SK-N-SH (cell line): Measurements from ENCODE around the gene ERCC2. TPM values are rescaled to one million over a fixed set of nuclear protein-coding genes. Genes with fewer than 3 reads are reported as not detected.

Source experiments
- CTCF ChIA-PET: fragments of 300-600, 350-600 bp; formaldehyde crosslinking; extraction: SDS; loops from one replicate; lab custom pipeline; 2021; lab: Yijun Ruan, JAX
- POLR2A ChIA-PET: fragments of 350-600 bp; sonication (Branson Sonifier 250); formaldehyde crosslinking; extraction: SDS; loops from one replicate; lab custom pipeline; 2020; ENCODE audit warnings: antibody characterized with exemption, inconsistent platforms; lab: Yijun Ruan, JAX
- DNase-seq: peaks from one replicate; pipeline ENCODE4 v3.0.0; 2012
- H2AFZ ChIP-seq: fragments of 200-600 bp; sonication (generic); 2 replicates; pipeline ENCODE4 v1.8.1; 2016; ENCODE audit warnings: antibody characterized with exemption, mild to moderate bottlenecking, low read depth
- H3F3A ChIP-seq: fragments of 200-600 bp; sonication (generic); replicated peaks from 2 replicates; pipeline ENCODE3; 2016; ENCODE audit warnings: antibody characterized with exemption, mild to moderate bottlenecking; ENCODE audit not compliant: insufficient read depth
- H3K27ac ChIP-seq, 2 experiments: fragments of 200-500 bp in 1 of 2; fragments of 200-600 bp in 1 of 2; sonication (Bioruptor generic) in 1 of 2; sonication (generic), shearing (Covaris generic) in 1 of 2; 2 replicates each; pipeline versions ENCODE4 v1.5.1 to v1.6.1; 2014 to 2016; ENCODE audit warnings: low read depth in 2 of 2, inconsistent platforms in 1 of 2, low read length in 1 of 2, mild to moderate bottlenecking in 1 of 2, mixed read lengths in 1 of 2
- H3K27me3 ChIP-seq: fragments of 200-600 bp; sonication (generic), shearing (Covaris generic); 2 replicates; pipeline ENCODE4 v1.6.1; 2016; ENCODE audit warnings: mixed run types; ENCODE audit not compliant: insufficient read depth
- H3K36me3 ChIP-seq, 2 experiments: fragments of 200-500 bp in 1 of 2; fragments of 200-600 bp in 1 of 2; sonication (Bioruptor generic) in 1 of 2; sonication (generic) in 1 of 2; replicated peaks in 1 of 2; 2 replicates each; pipeline versions ENCODE3 to v1.5.1; 2014 to 2016; ENCODE audit warnings: low read length in 1 of 2, mild to moderate bottlenecking in 1 of 2; ENCODE audit not compliant: insufficient read depth in 2 of 2, control insufficient read depth in 1 of 2
- H3K4me1 ChIP-seq, 2 experiments: fragments of 200-500 bp in 1 of 2; fragments of 200-600 bp in 1 of 2; sonication (Bioruptor generic) in 1 of 2; sonication (generic), shearing (Covaris generic) in 1 of 2; 2 replicates each; pipeline versions ENCODE4 v1.5.1 to v1.6.1; 2014 to 2016; ENCODE audit warnings: low read depth in 1 of 2, low read length in 1 of 2, mixed run types in 1 of 2; ENCODE audit not compliant: insufficient read depth in 2 of 2, control insufficient read depth in 1 of 2
- H3K4me2 ChIP-seq: fragments of 200-600 bp; sonication (generic), shearing (Covaris generic); 2 replicates; pipeline ENCODE4 v1.6.1; 2017; ENCODE audit warnings: mixed run types
- H3K4me3 ChIP-seq, 2 experiments: fragments of 200-500 bp in 1 of 2; fragments of 200-600 bp in 1 of 2; sonication (Bioruptor generic) in 1 of 2; sonication (generic), shearing (Covaris generic) in 1 of 2; 2 replicates each; pipeline versions ENCODE4 v1.5.1 to v1.8.1; 2014 to 2016; ENCODE audit warnings: low read depth in 2 of 2, inconsistent platforms in 1 of 2, low read length in 1 of 2, mild to moderate bottlenecking in 1 of 2, mixed read lengths in 1 of 2, moderate library complexity in 1 of 2
- H3K79me2 ChIP-seq: fragments of 200-600 bp; sonication (generic); 2 replicates; pipeline ENCODE4 v1.8.1; 2017; ENCODE audit warnings: mild to moderate bottlenecking; ENCODE audit not compliant: insufficient read depth
- H3K9ac ChIP-seq: fragments of 200-600 bp; sonication (generic); 2 replicates; pipeline ENCODE4 v1.6.1; 2017; ENCODE audit warnings: mixed run types
- H3K9me2 ChIP-seq: fragments of 200-600 bp; sonication (generic); 2 replicates; pipeline ENCODE4 v1.6.1; 2017; ENCODE audit warnings: mixed run types
- H3K9me3 ChIP-seq: fragments of 200-600 bp; sonication (generic); 2 replicates; pipeline ENCODE4 v1.6.1; 2017; ENCODE audit warnings: mixed run types, mild to moderate bottlenecking, moderate library complexity
- H4K20me1 ChIP-seq: fragments of 200-600 bp; sonication (generic); 2 replicates; pipeline ENCODE4 v1.6.1; 2017; ENCODE audit warnings: mild to moderate bottlenecking, mixed run types; ENCODE audit not compliant: insufficient read depth
- ELF1 ChIP-seq: IDR thresholded peaks from 2 replicates; pipeline ENCODE4 v1.4.0; 2012
- EZH2phosphoT487 ChIP-seq: fragments of 200-600 bp; sonication (generic); IDR thresholded peaks from 2 replicates; pipeline ENCODE4 v1.6.1; 2017; ENCODE audit warnings: low read depth, mixed run types, mild to moderate bottlenecking, antibody characterized with exemption, moderate library complexity, borderline replicate concordance
- FOXJ3 ChIP-seq: sonication (generic); formaldehyde crosslinking; IDR thresholded peaks from 2 replicates; pipeline ENCODE4 v1.5.1; 2020; ENCODE audit warnings: mild to moderate bottlenecking, missing genetic modification reagents
- FOXM1 ChIP-seq: IDR thresholded peaks from 2 replicates; pipeline ENCODE4 v1.4.0; 2012; ENCODE audit warnings: low read depth, mild to moderate bottlenecking
- GABPA ChIP-seq: IDR thresholded peaks from 2 replicates; pipeline ENCODE4 v1.4.0; 2012; ENCODE audit warnings: low read depth, mild to moderate bottlenecking
- GATA2 ChIP-seq: sonication (generic); formaldehyde crosslinking; IDR thresholded peaks from 2 replicates; pipeline ENCODE4 v1.5.0; 2020; ENCODE audit warnings: mild to moderate bottlenecking, missing genetic modification reagents
- IRF3 ChIP-seq: fragments of 150-350 bp; IDR thresholded peaks from 2 replicates; pipeline ENCODE4 v1.6.1; 2016; ENCODE audit warnings: mild to moderate bottlenecking, low read depth, low read length
- JUND ChIP-seq: IDR thresholded peaks from 2 replicates; pipeline ENCODE4 v1.4.0; 2012
- MAX ChIP-seq: IDR thresholded peaks from 2 replicates; pipeline ENCODE4 v1.4.0; 2012; ENCODE audit warnings: low read depth
- MEF2A ChIP-seq: IDR thresholded peaks from 2 replicates; pipeline ENCODE4 v1.4.0; 2012; ENCODE audit warnings: low read depth, borderline replicate concordance
- NRF1 ChIP-seq: IDR thresholded peaks from 2 replicates; pipeline ENCODE4 v1.6.1; 2012; ENCODE audit warnings: low read depth, mild to moderate bottlenecking, low read length
- POLR2AphosphoS5 ChIP-seq: IDR thresholded peaks from 2 replicates; pipeline ENCODE4 v1.6.1; 2012; ENCODE audit warnings: low read depth, low read length
- RFX5 ChIP-seq: IDR thresholded peaks from 2 replicates; pipeline ENCODE4 v1.6.1; 2012; ENCODE audit warnings: mild to moderate bottlenecking, improper control_type of control experiment, low read length
- RXRA ChIP-seq: IDR thresholded peaks from 2 replicates; pipeline ENCODE4 v1.4.0; 2012; ENCODE audit warnings: low read depth, mild to moderate bottlenecking, borderline replicate concordance
- SIN3A ChIP-seq: IDR thresholded peaks from 2 replicates; pipeline ENCODE4 v1.6.1; 2012; ENCODE audit warnings: low read depth, mild to moderate bottlenecking, low read length, moderate library complexity, borderline replicate concordance
- SMC3 ChIP-seq: IDR thresholded peaks from 2 replicates; pipeline ENCODE4 v1.6.1; 2012; ENCODE audit warnings: low read depth, low read length, improper control_type of control experiment
- TEAD4 ChIP-seq: IDR thresholded peaks from 2 replicates; pipeline ENCODE4 v1.4.0; 2012; ENCODE audit warnings: mild to moderate bottlenecking, borderline replicate concordance; ENCODE audit not compliant: insufficient read depth
- USF2 ChIP-seq: fragments of 150-350 bp; IDR thresholded peaks from 2 replicates; pipeline ENCODE4 v1.6.1; 2017; ENCODE audit warnings: antibody characterized with exemption, low read length, low read depth, borderline replicate concordance
- WGBS: methylation state at CpG from one replicate; pipeline ENCODE4 v1.1.6; 2017; ENCODE audit warnings: low lambda C conversion rate; 5-methylcytosine and 5-hydroxymethylcytosine counted together
- polyA plus RNA-seq, 3 experiments: library from polyadenylated mRNA; depleted of rRNA; stranded (reverse); fragments of >200 nt; gene quantifications; 2 replicates each; pipeline ENCODE4 v1.2.3, GENCODE V29; 2012

Gene ERCC2
- polyA plus RNA-seq, 1 of the 3 experiments (the other 2 are of a cell fraction) = 72.8 TPM

- H3K9me3 ChIP-seq = no peaks in the 10 kb centered on the region
- CTCF ChIA-PET = interaction anchor here (1.3 to 1.4 kb wide), 2 partner anchors 15 to 18 kb away, joined by 4 read pairs; no protein-coding TSS in a partner anchor
- no peaks in the 10 kb centered on the region for H3K4me1 ChIP-seq
- no peak overlapping the region for H3K4me2 ChIP-seq
- H3K27ac ChIP-seq = no peak overlapping the region
- no peaks in the 10 kb centered on the region for H3K9me2 ChIP-seq
- H4K20me1 ChIP-seq = no peaks in the 10 kb centered on the region
- 93% methylated on average over 18 of the region's 20 CpGs for WGBS
- no peak overlapping the region for H3K9ac ChIP-seq
- no peak overlapping the region for H3K4me3 ChIP-seq
- H3K36me3 ChIP-seq = peaks cover 14 to 49% of the 10 kb centered on the region in 2 experiments
- no peaks in the 10 kb centered on the region for H3K79me2 ChIP-seq
- no peak overlapping the region for H2AFZ ChIP-seq
- no peak for TF ChIP-seq POLR2AphosphoS5
- no peak for TF ChIP-seq GABPA
- TF ChIP-seq RFX5 = no peak
- no peak for TF ChIP-seq ELF1
- no peak for TF ChIP-seq IRF3
- TF ChIP-seq MEF2A = no peak
- TF ChIP-seq USF2 = no peak
- no peak for TF ChIP-seq FOXM1
- no peak for TF ChIP-seq NRF1
- no peak for TF ChIP-seq FOXJ3
- no peak for TF ChIP-seq EZH2phosphoT487
- TF ChIP-seq GATA2 = no peak
- TF ChIP-seq SMC3 = no peak
- TF ChIP-seq MAX = no peak
- TF ChIP-seq TEAD4 = no peak
- TF ChIP-seq JUND = no peak
- no peak for TF ChIP-seq SIN3A
- TF ChIP-seq RXRA = no peak
- no peaks in the 10 kb centered on the region for H3F3A ChIP-seq
- H3K27me3 ChIP-seq = no peaks in the 10 kb centered on the region
- DNase-seq = peak; percentile 32
- POLR2A ChIA-PET = no interaction called here
Measured at GRCh38 chr19:45356760-45357444, 13.5 kb downstream of the ERCC2 start.
